ENCODE results near the gene SRC.

SRC gene

GRCh38 chr20:37424062-37424851, 78.3 kb downstream of the SRC start:
- Histone ChIP-seq H3K36me3 (ENCODE audit: control insufficient read depth in 2 of 2, insufficient read depth in 2 of 2, low read length in 2 of 2) (no peaks in the 10 kb centered on the region), H3K27me3 (ENCODE audit: control insufficient read depth in 1 of 2, insufficient read depth in 2 of 2, low read length in 2 of 2) (no peaks in the 10 kb centered on the region), H3K9ac (ENCODE audit: low read length in 2 of 2) (no peak overlapping the region), H3K4me3 (ENCODE audit: low read length in 2 of 2) (no peak overlapping the region), H3K9me3 (ENCODE audit: control insufficient read depth in 2 of 2, low read length in 2 of 2) (no peaks in the 10 kb centered on the region), H3K4me1 (ENCODE audit: control insufficient read depth, insufficient read depth, low read length) (no peaks in the 10 kb centered on the region), H3K27ac (ENCODE audit: low read length) (no peak overlapping the region)

GRCh38 chr20:37425103-37425625, 79.2 kb downstream of the SRC start:
- H3K27me3 ChIP-seq (ENCODE audit: control insufficient read depth in 1 of 2, insufficient read depth in 2 of 2, low read length in 2 of 2), result no peaks in the 10 kb centered on the region
- H3K9me3 ChIP-seq (ENCODE audit: control insufficient read depth in 2 of 2, low read length in 2 of 2), result no peaks in the 10 kb centered on the region
- H3K9ac ChIP-seq (ENCODE audit: low read length in 2 of 2), result no peak overlapping the region
- H3K36me3 ChIP-seq (ENCODE audit: control insufficient read depth in 2 of 2, insufficient read depth in 2 of 2, low read length in 2 of 2), result no peaks in the 10 kb centered on the region
- no peak overlapping the region for H3K4me3 ChIP-seq (ENCODE audit: low read length in 2 of 2)
- H3K4me1 ChIP-seq (ENCODE audit: control insufficient read depth, insufficient read depth, low read length), result no peaks in the 10 kb centered on the region
- no peak overlapping the region for H3K27ac ChIP-seq (ENCODE audit: low read length)

DNA sequence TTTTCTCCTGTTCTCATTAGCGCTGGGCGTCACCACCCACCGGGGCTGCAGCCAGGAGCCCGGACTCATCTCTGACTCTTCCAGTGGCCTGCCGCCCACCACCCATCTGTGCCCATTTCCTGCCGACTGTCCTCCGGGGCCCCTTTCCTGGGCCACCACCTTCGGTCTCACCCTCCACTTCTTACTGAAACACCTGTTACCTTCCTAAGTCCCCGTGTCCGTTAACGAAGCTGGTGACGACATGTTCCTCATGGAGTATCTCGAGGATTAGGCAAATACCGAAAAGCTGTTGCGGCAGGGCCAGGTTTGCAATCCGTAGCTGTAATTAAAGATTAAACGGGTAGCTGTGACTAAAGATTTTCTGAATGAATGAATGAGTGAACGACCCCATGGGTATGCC, 80.2 kb downstream of the SRC start:
- Histone ChIP-seq H3K4me1 (ENCODE audit: control insufficient read depth, insufficient read depth, low read length) (no peaks in the 10 kb centered on the region), H3K9ac (ENCODE audit: low read length in 2 of 2) (no peak overlapping the region), H3K4me3 (ENCODE audit: low read length in 2 of 2) (no peak overlapping the region), H3K9me3 (ENCODE audit: control insufficient read depth in 2 of 2, low read length in 2 of 2) (no peaks in the 10 kb centered on the region), H3K36me3 (ENCODE audit: control insufficient read depth in 2 of 2, insufficient read depth in 2 of 2, low read length in 2 of 2) (no peaks in the 10 kb centered on the region), H3K27ac (ENCODE audit: low read length) (no peak overlapping the region), H3K27me3 (ENCODE audit: control insufficient read depth in 1 of 2, insufficient read depth in 2 of 2, low read length in 2 of 2) (no peaks in the 10 kb centered on the region)

DNA sequence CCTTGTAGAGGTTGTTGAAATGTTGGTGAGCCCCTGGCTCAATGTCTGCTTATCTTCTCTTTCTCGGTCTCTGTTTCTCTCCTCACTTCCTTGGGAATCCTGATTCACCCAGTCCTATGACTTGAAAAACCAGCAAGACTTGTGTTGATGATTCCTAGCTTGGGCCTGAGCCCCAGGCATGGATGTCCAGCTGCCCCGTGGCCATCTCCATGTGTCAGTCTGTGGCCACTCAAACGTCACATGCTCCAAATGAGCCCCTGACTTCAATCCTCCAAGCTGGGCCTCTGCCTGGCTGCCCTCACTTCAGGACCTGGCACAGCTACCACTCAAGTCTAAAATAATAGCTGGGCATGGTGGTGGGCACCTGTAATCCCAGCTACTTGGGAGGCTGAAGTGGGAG, 81.0 kb downstream of the SRC start:
- Histone ChIP-seq H3K27me3 (ENCODE audit: control insufficient read depth in 1 of 2, insufficient read depth in 2 of 2, low read length in 2 of 2) (no peaks in the 10 kb centered on the region), H3K9me3 (ENCODE audit: control insufficient read depth in 2 of 2, low read length in 2 of 2) (no peaks in the 10 kb centered on the region), H3K4me3 (ENCODE audit: low read length in 2 of 2) (no peak overlapping the region), H3K27ac (ENCODE audit: low read length) (no peak overlapping the region), H3K36me3 (ENCODE audit: control insufficient read depth in 2 of 2, insufficient read depth in 2 of 2, low read length in 2 of 2) (no peaks in the 10 kb centered on the region), H3K4me1 (ENCODE audit: control insufficient read depth, insufficient read depth, low read length) (no peaks in the 10 kb centered on the region), H3K9ac (ENCODE audit: low read length in 2 of 2) (no peak overlapping the region)

- Histone ChIP-seq H3K36me3 (ENCODE audit: control insufficient read depth in 2 of 2, insufficient read depth in 2 of 2, low read length in 2 of 2) (no peaks in the 10 kb centered on the region), H3K27ac (ENCODE audit: low read length) (no peak overlapping the region), H3K9ac (ENCODE audit: low read length in 2 of 2) (no peak overlapping the region), H3K27me3 (ENCODE audit: control insufficient read depth in 1 of 2, insufficient read depth in 2 of 2, low read length in 2 of 2) (no peaks in the 10 kb centered on the region), H3K9me3 (ENCODE audit: control insufficient read depth in 2 of 2, low read length in 2 of 2) (peaks cover 0 to 4% of the 10 kb centered on the region in 2 donors), H3K4me3 (ENCODE audit: low read length in 2 of 2) (no peak overlapping the region), H3K4me1 (ENCODE audit: control insufficient read depth, insufficient read depth, low read length) (no peaks in the 10 kb centered on the region)
Measured at GRCh38 chr20:37430044-37430443, 84.1 kb downstream of the SRC start.

- Histone ChIP-seq H3K27ac (ENCODE audit: low read length) (no peak overlapping the region), H3K27me3 (ENCODE audit: control insufficient read depth in 1 of 2, insufficient read depth in 2 of 2, low read length in 2 of 2) (no peaks in the 10 kb centered on the region), H3K9me3 (ENCODE audit: control insufficient read depth in 2 of 2, low read length in 2 of 2) (peaks cover 0 to 4% of the 10 kb centered on the region in 2 donors), H3K4me1 (ENCODE audit: control insufficient read depth, insufficient read depth, low read length) (no peaks in the 10 kb centered on the region), H3K36me3 (ENCODE audit: control insufficient read depth in 2 of 2, insufficient read depth in 2 of 2, low read length in 2 of 2) (no peaks in the 10 kb centered on the region), H3K4me3 (ENCODE audit: low read length in 2 of 2) (no peak overlapping the region), H3K9ac (ENCODE audit: low read length in 2 of 2) (no peak overlapping the region)
Measured at GRCh38 chr20:37430778-37431460, 85.0 kb downstream of the SRC start.

DNA sequence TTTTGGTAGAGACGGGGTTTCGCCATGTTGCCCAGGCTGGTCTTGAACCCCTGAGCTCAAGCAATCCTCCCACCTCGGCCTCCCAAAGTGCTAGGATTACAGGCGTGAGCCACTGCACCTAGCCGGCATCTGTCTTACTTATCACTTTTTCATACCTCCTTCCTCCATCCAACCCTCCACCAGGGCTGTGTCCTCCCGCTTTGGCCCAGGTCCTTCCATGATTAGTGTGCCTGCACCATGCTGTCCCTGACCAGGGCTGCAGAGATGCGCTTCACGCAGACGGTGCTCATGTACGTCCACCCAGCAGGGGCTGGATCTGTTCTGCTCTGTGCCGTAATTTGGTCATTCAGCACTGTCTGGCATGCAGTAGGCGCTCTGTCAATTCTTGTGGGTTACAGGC, 85.8 kb downstream of the SRC start:
- Histone ChIP-seq H3K4me1 (ENCODE audit: control insufficient read depth, insufficient read depth, low read length) (no peaks in the 10 kb centered on the region), H3K9ac (ENCODE audit: low read length in 2 of 2) (no peak overlapping the region), H3K9me3 (ENCODE audit: control insufficient read depth in 2 of 2, low read length in 2 of 2) (peaks cover 0 to 4% of the 10 kb centered on the region in 2 donors), H3K4me3 (ENCODE audit: low read length in 2 of 2) (no peak overlapping the region), H3K27me3 (ENCODE audit: control insufficient read depth in 1 of 2, insufficient read depth in 2 of 2, low read length in 2 of 2) (no peaks in the 10 kb centered on the region), H3K36me3 (ENCODE audit: control insufficient read depth in 2 of 2, insufficient read depth in 2 of 2, low read length in 2 of 2) (no peaks in the 10 kb centered on the region), H3K27ac (ENCODE audit: low read length) (no peak overlapping the region)

- no peaks in the 10 kb centered on the region for H3K36me3 ChIP-seq (ENCODE audit: control insufficient read depth in 2 of 2, insufficient read depth in 2 of 2, low read length in 2 of 2)
- H3K9ac ChIP-seq (ENCODE audit: low read length in 2 of 2), result no peak overlapping the region
- H3K4me3 ChIP-seq (ENCODE audit: low read length in 2 of 2), result no peak overlapping the region
- H3K27me3 ChIP-seq (ENCODE audit: control insufficient read depth in 1 of 2, insufficient read depth in 2 of 2, low read length in 2 of 2), result no peaks in the 10 kb centered on the region
- peaks cover 0 to 4% of the 10 kb centered on the region in 2 donors for H3K9me3 ChIP-seq (ENCODE audit: control insufficient read depth in 2 of 2, low read length in 2 of 2)
- no peak overlapping the region for H3K27ac ChIP-seq (ENCODE audit: low read length)
- no peaks in the 10 kb centered on the region for H3K4me1 ChIP-seq (ENCODE audit: control insufficient read depth, insufficient read depth, low read length)
Measured at GRCh38 chr20:37432606-37433005, 86.7 kb downstream of the SRC start.

DNA sequence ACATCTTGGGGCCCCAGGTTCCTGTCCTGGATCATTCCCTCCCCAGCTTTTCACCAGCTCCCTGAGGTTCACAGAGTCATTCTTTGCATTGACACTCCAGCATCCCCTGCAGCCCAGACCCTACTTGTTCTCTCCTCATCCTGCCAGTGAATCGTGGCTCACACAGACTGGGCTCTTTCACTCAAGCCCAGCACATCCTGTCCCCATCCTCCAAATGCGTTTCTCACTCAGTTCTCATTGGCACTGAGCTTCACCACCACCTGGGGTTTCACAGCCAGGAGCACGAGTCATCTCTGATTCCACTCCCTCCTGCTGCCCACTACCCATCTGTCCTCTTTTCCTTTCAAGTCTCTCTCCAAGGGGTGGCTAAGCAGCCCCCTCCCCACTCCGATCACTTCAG, 89.7 kb downstream of the SRC start:
- H3K9me3 ChIP-seq (ENCODE audit: control insufficient read depth in 2 of 2, low read length in 2 of 2), result peaks cover 0 to 4% of the 10 kb centered on the region in 2 donors

DNA sequence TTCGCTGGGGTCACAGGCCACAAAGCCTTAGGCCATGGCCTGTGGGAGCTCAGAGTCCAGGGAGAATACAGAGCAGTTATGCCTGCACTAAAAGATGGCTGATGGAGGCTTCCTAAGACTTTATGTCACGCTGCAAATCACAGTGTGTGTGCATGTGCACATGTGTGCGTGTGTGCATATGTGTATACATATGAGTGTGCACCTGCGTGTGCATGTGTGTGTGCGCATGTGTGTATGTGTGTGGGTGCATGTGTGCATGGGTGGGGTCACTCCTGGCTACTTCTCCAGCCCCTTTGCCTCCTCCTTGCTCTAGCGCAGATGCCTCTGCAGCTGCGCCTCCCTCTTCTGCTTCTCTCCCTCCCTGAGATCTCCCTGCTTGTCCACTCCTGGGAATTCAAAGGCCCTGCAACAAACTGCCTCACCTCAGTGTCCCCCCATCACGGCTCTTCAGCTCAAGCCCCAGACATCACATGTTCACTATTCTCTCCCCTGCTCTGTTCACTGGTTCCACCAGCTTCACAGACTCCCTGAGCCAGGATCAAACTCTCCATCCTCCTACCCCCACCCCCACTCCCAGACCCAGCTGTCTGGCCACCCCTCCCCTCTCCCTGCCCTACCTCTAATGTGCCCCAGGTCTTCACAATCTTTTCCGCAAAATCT, 90.7 kb downstream of the SRC start:
- Histone ChIP-seq H3K4me1 (ENCODE audit: control insufficient read depth, insufficient read depth, low read length) (no peaks in the 10 kb centered on the region), H3K9me3 (ENCODE audit: control insufficient read depth in 2 of 2, low read length in 2 of 2) (peaks cover 0 to 4% of the 10 kb centered on the region in 2 donors), H3K27ac (ENCODE audit: low read length) (no peak overlapping the region), H3K27me3 (ENCODE audit: control insufficient read depth in 1 of 2, insufficient read depth in 2 of 2, low read length in 2 of 2) (no peaks in the 10 kb centered on the region), H3K4me3 (ENCODE audit: low read length in 2 of 2) (no peak overlapping the region), H3K36me3 (ENCODE audit: control insufficient read depth in 2 of 2, insufficient read depth in 2 of 2, low read length in 2 of 2) (no peaks in the 10 kb centered on the region), H3K9ac (ENCODE audit: low read length in 2 of 2) (no peak overlapping the region)

More for the DNA sequence above, 89.7 kb downstream of the SRC start:
- Histone ChIP-seq H3K9ac (ENCODE audit: low read length in 2 of 2) (no peak overlapping the region), H3K4me1 (ENCODE audit: control insufficient read depth, insufficient read depth, low read length) (no peaks in the 10 kb centered on the region), H3K36me3 (ENCODE audit: control insufficient read depth in 2 of 2, insufficient read depth in 2 of 2, low read length in 2 of 2) (no peaks in the 10 kb centered on the region), H3K4me3 (ENCODE audit: low read length in 2 of 2) (no peak overlapping the region), H3K27ac (ENCODE audit: low read length) (no peak overlapping the region), H3K27me3 (ENCODE audit: control insufficient read depth in 1 of 2, insufficient read depth in 2 of 2, low read length in 2 of 2) (no peaks in the 10 kb centered on the region)
